MM.1S (cell line): ENCODE measurements around the gene DPP8.

Experiments
- CTCF ChIP-seq: fragments of 300-600 bp; sonication (generic); IDR thresholded peaks from 2 replicates; pipeline ENCODE4 v1.5.1; 2016; ENCODE audit warnings: antibody characterized with exemption, low read length, mixed read lengths
- EZH2 ChIP-seq: fragments of 300-600 bp; sonication (generic); optimal IDR thresholded peaks from 2 replicates; pipeline ENCODE3; 2017; ENCODE audit warnings: low read depth, mild to moderate bottlenecking, antibody characterized with exemption, low read length, mixed read lengths
- EZH2phosphoT487 ChIP-seq: fragments of 300-600 bp; sonication (generic); IDR thresholded peaks from 2 replicates; pipeline ENCODE4 v1.6.1; 2018; ENCODE audit warnings: antibody characterized with exemption, low read length

GRCh38 chr15:65533057-65533756 lies 15.7 kb upstream of the DPP8 start:
- TF ChIP-seq CTCF (no peak), EZH2 (no peak), EZH2phosphoT487 (no peak)
